Embryonic facial prominence (tissue), 1 donor: ENCODE results near the gene CALML4.
"Not testable (repeated sequence)": the region's sequence is repeated elsewhere in the genome, so short reads cannot be mapped to it uniquely, and the experiment has no call there.

Source experiments
- DNase-seq: peaks from one replicate; pipeline ENCODE4 v3.0.0-alpha.2; 2016; ENCODE audit errors: extremely low spot score

CALML4 gene

GRCh38 chr15:68224546-68225250, 19.6 kb upstream of the CALML4 start:
- no peak for DNase-seq

DNA sequence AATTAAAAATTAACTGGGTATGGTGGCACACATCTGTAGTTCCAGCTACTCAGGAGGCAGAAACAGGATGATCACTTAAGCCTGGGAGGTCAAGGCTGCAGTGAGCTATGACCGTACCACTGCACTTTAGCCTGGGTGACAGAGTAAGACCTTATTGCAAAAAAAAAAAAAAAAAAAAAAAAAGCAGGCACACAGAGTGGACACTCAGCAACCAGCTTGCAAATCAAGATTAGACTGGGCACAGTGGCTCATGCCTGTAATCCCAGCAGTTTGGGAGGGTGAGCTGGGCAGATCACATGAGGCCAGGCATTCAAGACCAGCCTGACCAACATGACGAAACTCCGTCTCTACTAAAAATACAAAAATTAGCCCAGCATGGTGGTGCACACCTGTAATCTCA, 19.0 kb upstream of the CALML4 start:
- no peak for DNase-seq

DNA sequence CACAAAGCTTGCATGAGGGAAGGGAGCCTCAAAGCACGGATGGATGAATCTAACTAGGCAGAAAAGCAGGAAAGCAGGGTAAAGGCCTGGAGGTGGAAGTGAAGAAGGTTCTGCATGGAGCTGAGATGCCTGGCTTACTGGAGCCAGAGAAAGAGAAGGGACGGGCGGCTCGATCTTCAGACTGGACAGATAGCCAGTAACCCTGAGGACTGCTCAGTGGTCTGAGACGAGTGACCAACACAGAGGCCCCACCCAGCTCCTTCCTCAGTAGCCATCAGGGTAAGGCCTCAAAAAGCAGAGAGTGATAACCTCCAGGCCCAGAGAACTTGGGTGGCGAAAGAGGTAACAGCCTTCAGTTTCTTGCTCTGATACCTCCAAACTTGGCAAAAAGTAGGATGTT, 18.0 kb upstream of the CALML4 start:
- DNase-seq = no peak

- not testable (repeated sequence) for DNase-seq
Measured at GRCh38 chr15:68222432-68222743, 17.3 kb upstream of the CALML4 start.

- DNase-seq = not testable (repeated sequence)
Measured at GRCh38 chr15:68221530-68222431, 16.6 kb upstream of the CALML4 start.

DNA sequence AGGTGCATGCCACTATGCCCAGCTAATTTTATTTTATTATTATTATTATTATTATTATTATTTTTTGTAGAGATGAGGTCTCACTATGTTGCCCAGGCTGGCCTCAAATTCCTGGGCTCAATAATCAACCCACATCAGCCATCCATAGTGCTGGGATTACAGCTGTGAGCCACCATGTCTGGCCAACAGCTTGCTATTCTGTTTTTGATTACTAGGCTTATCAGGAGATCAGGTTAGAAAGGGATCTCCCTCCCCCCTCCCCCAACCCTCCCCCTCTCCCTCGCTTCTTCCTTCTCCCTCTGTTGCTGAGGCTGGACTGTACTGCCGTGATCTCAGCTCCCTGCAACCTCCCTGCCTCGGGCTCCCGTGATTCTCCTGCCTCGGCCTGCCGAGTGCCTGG, 15.8 kb upstream of the CALML4 start:
- no peak for DNase-seq

GRCh38 chr15:68220489-68220888, 15.4 kb upstream of the CALML4 start:
- DNase-seq = no peak

DNA sequence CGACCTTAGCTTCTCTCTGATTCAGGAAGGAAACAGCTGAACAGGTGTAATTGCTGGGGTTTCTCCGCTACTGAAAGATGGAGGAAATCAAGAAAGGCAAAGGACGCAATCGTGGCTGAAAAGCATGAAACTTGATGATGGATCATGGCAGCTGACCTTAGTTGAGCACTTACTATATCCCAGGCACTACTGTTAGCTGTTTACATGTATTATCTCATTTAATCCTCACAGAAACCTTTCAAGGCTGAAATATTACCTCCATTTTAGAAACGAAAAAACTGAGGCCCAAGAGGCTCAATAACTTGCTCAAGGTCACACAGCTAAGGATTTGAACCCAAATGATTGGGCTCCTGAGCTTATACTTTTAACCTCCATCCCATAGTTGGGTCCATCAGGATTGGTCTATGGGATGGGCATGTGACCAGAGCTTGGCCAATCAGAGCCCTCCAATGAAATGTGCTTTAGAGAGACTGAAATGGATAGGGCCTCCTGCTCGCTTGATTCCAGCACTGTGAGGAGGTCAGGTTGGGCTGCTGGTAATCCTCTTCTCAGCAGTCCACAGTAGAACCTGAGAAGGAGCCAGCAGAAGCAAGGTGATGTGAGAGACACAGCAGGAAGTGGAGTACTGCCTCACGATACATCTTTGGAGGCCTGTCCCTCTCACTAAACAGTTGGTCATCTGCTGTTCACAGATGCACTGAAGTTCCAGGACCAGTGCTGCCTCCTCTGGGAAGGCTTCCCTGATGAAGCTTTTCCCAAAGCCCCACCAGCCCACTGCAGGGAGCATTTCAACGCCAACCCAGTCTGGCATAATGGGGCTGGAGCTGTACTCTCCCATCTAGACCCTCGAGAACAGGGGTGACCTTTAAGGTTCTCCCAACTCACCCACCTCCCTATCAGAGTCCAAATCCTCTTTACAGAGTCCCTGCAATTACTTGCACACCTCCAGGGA, 14.0 kb upstream of the CALML4 start:
- no peak for DNase-seq

GRCh38 chr15:68218331-68218730, 13.2 kb upstream of the CALML4 start:
- DNase-seq = no peak

GRCh38 chr15:68217341-68217740, 12.2 kb upstream of the CALML4 start:
- DNase-seq = no peak

- DNase-seq = no peak
Measured at GRCh38 chr15:68214838-68215254, 9.7 kb upstream of the CALML4 start.

- DNase-seq = no peak
Measured at GRCh38 chr15:68213991-68214837, 9.1 kb upstream of the CALML4 start.

DNA sequence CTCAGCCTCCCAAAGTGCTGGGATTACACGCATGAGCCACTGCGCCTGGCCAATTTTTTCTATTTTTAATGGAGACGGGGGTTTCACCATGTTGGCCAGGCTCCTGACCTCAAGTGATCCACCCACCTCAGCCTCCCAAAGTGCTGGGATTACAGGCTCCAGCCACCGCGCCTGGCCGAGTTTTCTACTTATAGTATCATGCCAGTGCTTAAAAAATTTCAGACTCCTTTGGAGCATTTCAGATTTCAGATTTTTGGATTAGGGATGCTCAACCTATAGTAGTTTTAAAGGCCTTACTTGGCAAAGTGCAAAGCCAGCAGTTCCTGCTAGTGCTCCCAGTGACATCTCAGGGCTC, 8.3 kb upstream of the CALML4 start:
- DNase-seq = not testable (repeated sequence)

DNA sequence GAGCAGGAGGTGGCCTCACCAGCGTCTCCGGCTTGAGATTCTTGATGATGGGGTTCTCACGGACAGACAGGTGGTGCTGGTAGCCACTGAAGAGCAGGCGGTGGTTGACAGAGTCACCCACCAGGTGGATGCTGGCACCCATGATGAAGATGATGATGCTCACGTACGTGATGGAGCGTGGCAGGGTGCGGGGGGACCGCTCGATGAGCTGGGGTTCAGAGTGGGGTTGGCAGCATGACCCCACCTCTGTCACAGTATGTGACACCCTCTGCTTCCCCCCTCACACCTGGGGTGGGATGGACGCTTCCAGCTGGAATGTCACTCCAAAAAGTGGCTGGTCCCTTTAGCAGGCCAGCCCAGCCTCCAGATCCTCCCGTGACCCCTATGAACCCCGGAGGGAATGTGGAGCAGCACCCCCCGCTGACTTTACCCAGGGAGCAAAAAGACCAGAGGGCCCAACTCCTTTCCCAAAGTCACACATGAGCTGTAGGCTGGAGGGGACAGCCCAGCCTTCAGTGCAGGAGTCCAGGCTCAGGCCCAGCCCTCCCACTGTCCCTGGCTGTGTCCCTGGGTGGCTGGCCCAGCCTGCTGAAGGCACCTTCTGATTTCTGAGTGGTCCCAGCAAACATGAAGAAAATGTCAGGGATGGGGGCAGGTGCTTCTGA, 6.7 kb upstream of the CALML4 start:
- DNase-seq = no peak

- no peak for DNase-seq
Measured at GRCh38 chr15:68210821-68211655, 5.9 kb upstream of the CALML4 start.

GRCh38 chr15:68210409-68210756, 5.3 kb upstream of the CALML4 start:
- DNase-seq = no peak

- DNase-seq = no peak
Measured at GRCh38 chr15:68209735-68210408, 4.7 kb upstream of the CALML4 start.

- no peak for DNase-seq
Measured at GRCh38 chr15:68209272-68209671, 4.1 kb upstream of the CALML4 start.

- no peak for DNase-seq
Measured at GRCh38 chr15:68208636-68209240, 3.6 kb upstream of the CALML4 start.
